GM23338 (cell line): Measurements from ENCODE around the gene PGAP3. TPM values are rescaled to one million over a fixed set of nuclear protein-coding genes. Genes with fewer than 3 reads are reported as not detected.
A peak's percentile ranks its signal among the peaks of the same experiment; 100 is the strongest.

Experiments
- ATAC-seq: fragments of 200-7000 bp; cut with Tn5 transposase; 3 replicates; pipeline ENCODE4 v1.9.1; 2020
- DNase-seq: peaks from one replicate; pipeline ENCODE4 v3.0.0-alpha.2; 2015; ENCODE audit warnings: low spot score
- H2AFZ ChIP-seq: fragments of 200-600 bp; sonication (generic); 2 replicates; pipeline ENCODE4 v1.8.0; 2016; ENCODE audit warnings: antibody characterized with exemption, mild to moderate bottlenecking, moderate library complexity
- H3F3A ChIP-seq: fragments of 200-600 bp; sonication (generic); replicated peaks from 2 replicates; pipeline ENCODE4 v1.8.0; 2017; ENCODE audit warnings: antibody characterized with exemption, mixed run types, low read depth
- H3K27ac ChIP-seq: fragments of 200-600 bp; sonication (generic); 2 replicates; pipeline ENCODE4 v1.6.1; 2016; ENCODE audit warnings: low read depth
- H3K27me3 ChIP-seq: fragments of 200-600 bp; sonication (generic); 2 replicates; pipeline ENCODE4 v1.8.0; 2016; ENCODE audit warnings: mild to moderate bottlenecking, mixed run types, moderate library complexity; ENCODE audit not compliant: insufficient read depth
- H3K36me3 ChIP-seq: fragments of 200-600 bp; sonication (generic); 2 replicates; pipeline ENCODE4 v1.8.0; 2016; ENCODE audit warnings: mild to moderate bottlenecking; ENCODE audit not compliant: insufficient read depth
- H3K4me1 ChIP-seq: fragments of 200-600 bp; sonication (generic); 2 replicates; pipeline ENCODE4 v1.8.0; 2016; ENCODE audit warnings: mild to moderate bottlenecking, moderate library complexity; ENCODE audit not compliant: insufficient read depth
- H3K4me2 ChIP-seq: fragments of 200-600 bp; sonication (generic); 2 replicates; pipeline ENCODE4 v1.7.1; 2017; ENCODE audit warnings: mixed run types
- H3K4me3 ChIP-seq: fragments of 200-600 bp; sonication (generic); 2 replicates; pipeline ENCODE4 v1.6.1; 2016; ENCODE audit warnings: mixed run types
- H3K79me2 ChIP-seq: fragments of 200-600 bp; sonication (generic); replicated peaks from 2 replicates; pipeline ENCODE4 v1.8.0; 2017; ENCODE audit warnings: mild to moderate bottlenecking; ENCODE audit not compliant: insufficient read depth
- H3K9me2 ChIP-seq: fragments of 200-600 bp; sonication (generic); 2 replicates; pipeline ENCODE4 v1.8.0; 2017; ENCODE audit not compliant: insufficient read depth
- H4K20me1 ChIP-seq: fragments of 200-600 bp; sonication (generic); replicated peaks from 2 replicates; pipeline ENCODE4 v1.8.0; 2017; ENCODE audit warnings: mild to moderate bottlenecking; ENCODE audit not compliant: insufficient read depth
- H3K27ac Mint-ChIP-seq: 2 replicates; pipeline ENCODE4 v1.8.0; 2020; ENCODE audit warnings: inconsistent platforms, mild to moderate bottlenecking, moderate library complexity, mixed read lengths
- H3K27me3 Mint-ChIP-seq: 3 replicates; pipeline ENCODE4 v1.8.0; 2022; ENCODE audit warnings: low read depth, mild to moderate bottlenecking, moderate library complexity, mixed read lengths, inconsistent platforms; ENCODE audit not compliant: insufficient read depth, poor library complexity
- H3K36me3 Mint-ChIP-seq: 3 replicates; pipeline ENCODE4 v1.8.0; 2021; ENCODE audit warnings: low read depth, mild to moderate bottlenecking, inconsistent platforms, moderate library complexity, mixed read lengths
- H3K4me1 Mint-ChIP-seq: 3 replicates; pipeline ENCODE4 v1.8.0; 2020; ENCODE audit warnings: mild to moderate bottlenecking, inconsistent platforms, mixed read lengths
- H3K4me3 Mint-ChIP-seq: 3 replicates; pipeline ENCODE4 v1.8.0; 2021; ENCODE audit warnings: moderate library complexity, mild to moderate bottlenecking, inconsistent platforms, mixed read lengths
- H3K9me3 Mint-ChIP-seq: 3 replicates; pipeline ENCODE4 v1.8.0; 2020; ENCODE audit warnings: moderate library complexity, mild to moderate bottlenecking, inconsistent platforms, mixed read lengths
- EZH2 ChIP-seq: fragments of 200-600 bp; sonication (generic); IDR thresholded peaks from one replicate; pipeline ENCODE4 v1.8.0; 2017; ENCODE audit warnings: antibody characterized with exemption, mild to moderate bottlenecking, low read depth; ENCODE audit not compliant: unreplicated experiment
- EZH2phosphoT487 ChIP-seq: fragments of 200-600 bp; sonication (generic); IDR thresholded peaks from one replicate; pipeline ENCODE4 v1.8.1; 2018; ENCODE audit warnings: antibody characterized with exemption; ENCODE audit not compliant: unreplicated experiment
- POLR2AphosphoS5 ChIP-seq: IDR thresholded peaks from 2 replicates; pipeline ENCODE4 v1.6.1; 2016; ENCODE audit warnings: antibody characterized with exemption, low read depth
- ZNF114 ChIP-seq: fragments of 250-450 bp; sonication (Bioruptor Pico); IDR thresholded peaks from 2 replicates; pipeline ENCODE4 v1.5.0; 2020; ENCODE audit warnings: mild to moderate bottlenecking, moderate library complexity
- ZNF331 ChIP-seq: fragments of 250-450 bp; sonication (Bioruptor Pico); IDR thresholded peaks from 2 replicates; pipeline ENCODE4 v1.5.0; 2020; ENCODE audit warnings: low read depth, mild to moderate bottlenecking, moderate library complexity
- polyA plus RNA-seq: library from polyadenylated mRNA; unstranded; fragments of >200 nt; fragmentation: Nextera tagmentation; extraction: Ambion mirVana; gene quantifications from 2 replicates; pipeline ENCODE4 v1.2.1, GENCODE V29; 2016
- total RNA-seq: library from RNA; depleted of rRNA; stranded (reverse); fragments of >200 nt; shearing (Covaris generic); gene quantifications from 2 replicates; pipeline ENCODE4 v1.2.3, GENCODE V29; 2014
- TF ChIP-seq, protein P1 (sequence below): fragments of 250-450 bp; sonication (Bioruptor Pico); IDR thresholded peaks from 2 replicates; pipeline ENCODE4 v1.5.0; 2020; ENCODE audit warnings: mild to moderate bottlenecking, moderate library complexity
- TF ChIP-seq, protein P2 (sequence below), 2 experiments: fragments of 200-600 bp in 1 of 2; sonication (generic) in 1 of 2; conservative IDR thresholded peaks; 2 replicates each; pipeline versions ENCODE4 v1.5.1 to v1.6.1; 2016 to 2017; ENCODE audit warnings: antibody characterized with exemption in 2 of 2, low read depth in 2 of 2, mild to moderate bottlenecking in 2 of 2, moderate library complexity in 1 of 2

Gene PGAP3
- total and polyA plus RNA-seq, 2 experiments from 2014 or later: 7.0 to 10.7 TPM

DNA sequence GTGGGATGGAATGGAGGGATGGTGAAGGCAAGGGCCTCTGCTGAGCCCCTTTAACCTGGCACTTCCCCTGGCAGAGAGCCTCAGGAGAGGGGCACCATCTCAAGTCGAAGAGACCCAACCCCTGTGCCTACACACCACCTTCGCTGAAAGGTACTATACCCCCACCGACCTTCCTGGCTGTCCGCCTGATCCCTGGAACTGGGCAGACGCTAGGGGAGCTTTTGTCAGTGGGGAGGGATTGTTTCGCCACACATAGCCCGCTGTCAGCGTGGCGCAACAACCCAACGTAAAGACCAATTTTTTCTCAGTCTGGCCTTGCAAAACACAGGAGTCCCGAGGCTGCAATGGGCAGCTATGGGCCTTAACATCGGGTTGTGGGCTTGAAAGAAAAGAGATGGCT, 58.0 kb downstream of the PGAP3 start:
- H3K36me3 ChIP-seq: no peaks in the 10 kb centered on the region
- Mint-ChIP-seq H3K4me3 (no peak overlapping the region), H3K36me3 (0 out of 3 replicates have a peak, but pooled peaks cover 2% of the 10 kb centered on the region), H3K27ac (no peak overlapping the region), H3K9me3 (no peaks in the 10 kb centered on the region; the same call in 2 of the 3 replicates), H3K27me3 (peaks cover 52% of the 10 kb centered on the region), H3K4me1 (peaks cover 75% of the 10 kb centered on the region)
- no peak overlapping the region for H3K27ac ChIP-seq
- H3K4me1 ChIP-seq: peaks cover 59% of the 10 kb centered on the region
- H4K20me1 ChIP-seq: no peaks in the 10 kb centered on the region
- H3K79me2 ChIP-seq: no peaks in the 10 kb centered on the region
- no peak overlapping the region for H2AFZ ChIP-seq
- H3K9me2 ChIP-seq: no peaks in the 10 kb centered on the region
- H3K27me3 ChIP-seq: peaks cover 45% of the 10 kb centered on the region
- no peak overlapping the region; the same call in 1 of the 2 replicates for H3K4me3 ChIP-seq
- H3F3A ChIP-seq: 0 out of 2 replicates have a peak, but pooled peaks cover 8% of the 10 kb centered on the region
- H3K4me2 ChIP-seq: peak overlapping the region; percentile 95; the same call in 1 of the 2 replicates
- ATAC-seq (no peak), DNase-seq (no peak)
- TF ChIP-seq ZNF331 (CRISPR knock-in tag): no peak
- TF ChIP-seq POLR2AphosphoS5: no peak
- TF ChIP-seq, protein P1, sequence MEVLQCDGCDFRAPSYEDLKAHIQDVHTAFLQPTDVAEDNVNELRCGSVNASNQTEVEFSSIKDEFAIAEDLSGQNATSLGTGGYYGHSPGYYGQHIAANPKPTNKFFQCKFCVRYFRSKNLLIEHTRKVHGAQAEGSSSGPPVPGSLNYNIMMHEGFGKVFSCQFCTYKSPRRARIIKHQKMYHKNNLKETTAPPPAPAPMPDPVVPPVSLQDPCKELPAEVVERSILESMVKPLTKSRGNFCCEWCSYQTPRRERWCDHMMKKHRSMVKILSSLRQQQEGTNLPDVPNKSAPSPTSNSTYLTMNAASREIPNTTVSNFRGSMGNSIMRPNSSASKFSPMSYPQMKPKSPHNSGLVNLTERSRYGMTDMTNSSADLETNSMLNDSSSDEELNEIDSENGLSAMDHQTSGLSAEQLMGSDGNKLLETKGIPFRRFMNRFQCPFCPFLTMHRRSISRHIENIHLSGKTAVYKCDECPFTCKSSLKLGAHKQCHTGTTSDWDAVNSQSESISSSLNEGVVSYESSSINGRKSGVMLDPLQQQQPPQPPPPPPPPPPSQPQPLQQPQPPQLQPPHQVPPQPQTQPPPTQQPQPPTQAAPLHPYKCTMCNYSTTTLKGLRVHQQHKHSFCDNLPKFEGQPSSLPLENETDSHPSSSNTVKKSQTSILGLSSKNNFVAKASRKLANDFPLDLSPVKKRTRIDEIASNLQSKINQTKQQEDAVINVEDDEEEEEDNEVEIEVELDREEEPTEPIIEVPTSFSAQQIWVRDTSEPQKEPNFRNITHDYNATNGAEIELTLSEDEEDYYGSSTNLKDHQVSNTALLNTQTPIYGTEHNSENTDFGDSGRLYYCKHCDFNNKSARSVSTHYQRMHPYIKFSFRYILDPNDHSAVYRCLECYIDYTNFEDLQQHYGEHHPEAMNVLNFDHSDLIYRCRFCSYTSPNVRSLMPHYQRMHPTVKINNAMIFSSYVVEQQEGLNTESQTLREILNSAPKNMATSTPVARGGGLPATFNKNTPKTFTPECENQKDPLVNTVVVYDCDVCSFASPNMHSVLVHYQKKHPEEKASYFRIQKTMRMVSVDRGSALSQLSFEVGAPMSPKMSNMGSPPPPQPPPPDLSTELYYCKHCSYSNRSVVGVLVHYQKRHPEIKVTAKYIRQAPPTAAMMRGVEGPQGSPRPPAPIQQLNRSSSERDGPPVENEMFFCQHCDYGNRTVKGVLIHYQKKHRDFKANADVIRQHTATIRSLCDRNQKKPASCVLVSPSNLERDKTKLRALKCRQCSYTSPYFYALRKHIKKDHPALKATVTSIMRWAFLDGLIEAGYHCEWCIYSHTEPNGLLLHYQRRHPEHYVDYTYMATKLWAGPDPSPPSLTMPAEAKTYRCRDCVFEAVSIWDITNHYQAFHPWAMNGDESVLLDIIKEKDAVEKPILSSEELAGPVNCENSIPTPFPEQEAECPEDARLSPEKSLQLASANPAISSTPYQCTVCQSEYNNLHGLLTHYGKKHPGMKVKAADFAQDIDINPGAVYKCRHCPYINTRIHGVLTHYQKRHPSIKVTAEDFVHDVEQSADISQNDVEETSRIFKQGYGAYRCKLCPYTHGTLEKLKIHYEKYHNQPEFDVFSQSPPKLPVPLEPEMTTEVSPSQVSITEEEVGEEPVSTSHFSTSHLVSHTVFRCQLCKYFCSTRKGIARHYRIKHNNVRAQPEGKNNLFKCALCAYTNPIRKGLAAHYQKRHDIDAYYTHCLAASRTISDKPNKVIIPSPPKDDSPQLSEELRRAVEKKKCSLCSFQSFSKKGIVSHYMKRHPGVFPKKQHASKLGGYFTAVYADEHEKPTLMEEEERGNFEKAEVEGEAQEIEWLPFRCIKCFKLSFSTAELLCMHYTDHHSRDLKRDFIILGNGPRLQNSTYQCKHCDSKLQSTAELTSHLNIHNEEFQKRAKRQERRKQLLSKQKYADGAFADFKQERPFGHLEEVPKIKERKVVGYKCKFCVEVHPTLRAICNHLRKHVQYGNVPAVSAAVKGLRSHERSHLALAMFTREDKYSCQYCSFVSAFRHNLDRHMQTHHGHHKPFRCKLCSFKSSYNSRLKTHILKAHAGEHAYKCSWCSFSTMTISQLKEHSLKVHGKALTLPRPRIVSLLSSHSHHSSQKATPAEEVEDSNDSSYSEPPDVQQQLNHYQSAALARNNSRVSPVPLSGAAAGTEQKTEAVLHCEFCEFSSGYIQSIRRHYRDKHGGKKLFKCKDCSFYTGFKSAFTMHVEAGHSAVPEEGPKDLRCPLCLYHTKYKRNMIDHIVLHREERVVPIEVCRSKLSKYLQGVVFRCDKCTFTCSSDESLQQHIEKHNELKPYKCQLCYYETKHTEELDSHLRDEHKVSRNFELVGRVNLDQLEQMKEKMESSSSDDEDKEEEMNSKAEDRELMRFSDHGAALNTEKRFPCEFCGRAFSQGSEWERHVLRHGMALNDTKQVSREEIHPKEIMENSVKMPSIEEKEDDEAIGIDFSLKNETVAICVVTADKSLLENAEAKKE: no peak
- no peak for TF ChIP-seq ZNF114 (CRISPR knock-in tag)
- no peak for TF ChIP-seq EZH2phosphoT487

GRCh38 chr17:39629494-39629880, 58.4 kb downstream of the PGAP3 start:
- H2AFZ ChIP-seq: no peak overlapping the region
- no peaks in the 10 kb centered on the region for H3K36me3 ChIP-seq
- DNase-seq (no peak), ATAC-seq (no peak)
- no peaks in the 10 kb centered on the region for H3K9me2 ChIP-seq
- no peaks in the 10 kb centered on the region for H4K20me1 ChIP-seq
- Mint-ChIP-seq H3K27me3 (peaks cover 53% of the 10 kb centered on the region), H3K4me3 (no peak overlapping the region), H3K9me3 (no peaks in the 10 kb centered on the region; the same call in 2 of the 3 replicates), H3K36me3 (0 out of 3 replicates have a peak, but pooled peaks cover 2% of the 10 kb centered on the region), H3K4me1 (peaks cover 75% of the 10 kb centered on the region), H3K27ac (no peak overlapping the region)
- no peak overlapping the region for H3K27ac ChIP-seq
- peaks cover 55% of the 10 kb centered on the region for H3K4me1 ChIP-seq
- peak overlapping the region; percentile 30; the same call in 1 of the 2 replicates for H3K4me3 ChIP-seq
- TF ChIP-seq, protein P2, sequence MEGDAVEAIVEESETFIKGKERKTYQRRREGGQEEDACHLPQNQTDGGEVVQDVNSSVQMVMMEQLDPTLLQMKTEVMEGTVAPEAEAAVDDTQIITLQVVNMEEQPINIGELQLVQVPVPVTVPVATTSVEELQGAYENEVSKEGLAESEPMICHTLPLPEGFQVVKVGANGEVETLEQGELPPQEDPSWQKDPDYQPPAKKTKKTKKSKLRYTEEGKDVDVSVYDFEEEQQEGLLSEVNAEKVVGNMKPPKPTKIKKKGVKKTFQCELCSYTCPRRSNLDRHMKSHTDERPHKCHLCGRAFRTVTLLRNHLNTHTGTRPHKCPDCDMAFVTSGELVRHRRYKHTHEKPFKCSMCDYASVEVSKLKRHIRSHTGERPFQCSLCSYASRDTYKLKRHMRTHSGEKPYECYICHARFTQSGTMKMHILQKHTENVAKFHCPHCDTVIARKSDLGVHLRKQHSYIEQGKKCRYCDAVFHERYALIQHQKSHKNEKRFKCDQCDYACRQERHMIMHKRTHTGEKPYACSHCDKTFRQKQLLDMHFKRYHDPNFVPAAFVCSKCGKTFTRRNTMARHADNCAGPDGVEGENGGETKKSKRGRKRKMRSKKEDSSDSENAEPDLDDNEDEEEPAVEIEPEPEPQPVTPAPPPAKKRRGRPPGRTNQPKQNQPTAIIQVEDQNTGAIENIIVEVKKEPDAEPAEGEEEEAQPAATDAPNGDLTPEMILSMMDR (conservative IDR thresholded peaks at IDR 0.05; ENCODE audit: low read depth in 2 of 2): no peak
- TF ChIP-seq EZH2: peak; percentile 25
- TF ChIP-seq ZNF331 (CRISPR knock-in tag): no peak
- 0 out of 2 replicates have a peak, but pooled peaks cover 8% of the 10 kb centered on the region for H3F3A ChIP-seq
- no peaks in the 10 kb centered on the region for H3K79me2 ChIP-seq
- H3K4me2 ChIP-seq: peak overlapping the region; percentile 95
- H3K27me3 ChIP-seq: peaks cover 49% of the 10 kb centered on the region
